NCI-H187 (cell line): ENCODE measurements around the gene CCDC154.

ENCODE experiments used
- DNase-seq, 2 experiments: peaks; one replicate each; lab custom pipeline; 2025; lab: John Stamatoyannopoulos, UW

The CCDC154 gene

DNA sequence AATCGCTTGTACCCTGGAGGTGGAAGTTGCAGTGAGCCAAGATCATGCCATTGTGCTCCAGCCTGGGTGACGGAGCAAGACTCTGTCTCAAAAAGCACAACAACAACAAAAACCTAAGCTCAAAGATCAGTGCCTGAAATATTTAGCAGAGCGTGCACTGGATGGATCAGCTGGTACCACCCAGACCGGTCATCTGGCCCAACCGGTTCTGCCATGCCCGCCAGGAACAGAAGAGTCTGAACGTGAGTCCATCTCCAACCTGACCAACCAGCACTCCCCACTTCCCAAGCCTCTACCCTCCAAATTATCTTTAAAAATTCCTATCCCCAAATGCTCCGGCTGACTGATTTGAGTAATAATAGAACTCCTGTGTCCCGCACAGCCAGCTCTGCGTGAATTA, 22.3 kb downstream of the CCDC154 start:
- no peak for DNase-seq

DNA sequence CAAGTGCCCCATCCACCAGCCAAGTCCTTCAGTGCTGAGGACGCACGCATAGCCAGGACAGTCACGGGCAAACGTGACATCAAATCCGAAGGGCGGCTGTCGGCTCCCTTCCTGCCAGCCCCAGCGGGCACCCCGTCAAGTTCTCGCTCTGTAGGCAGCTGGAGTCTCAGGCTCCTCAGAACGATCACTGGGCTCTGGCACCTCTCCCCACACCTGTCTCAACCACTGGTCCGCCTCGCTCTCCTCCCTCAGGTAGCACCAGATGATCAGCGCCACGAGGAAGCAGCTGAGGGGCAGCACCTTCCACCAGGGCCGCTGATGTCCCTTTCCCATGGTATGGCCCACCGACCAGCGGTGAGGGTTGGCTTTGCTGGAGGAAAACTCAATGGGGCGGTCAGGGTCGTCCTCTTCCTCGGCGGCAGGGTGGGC, 24.2 kb downstream of the CCDC154 start:
- no peak for DNase-seq

DNA sequence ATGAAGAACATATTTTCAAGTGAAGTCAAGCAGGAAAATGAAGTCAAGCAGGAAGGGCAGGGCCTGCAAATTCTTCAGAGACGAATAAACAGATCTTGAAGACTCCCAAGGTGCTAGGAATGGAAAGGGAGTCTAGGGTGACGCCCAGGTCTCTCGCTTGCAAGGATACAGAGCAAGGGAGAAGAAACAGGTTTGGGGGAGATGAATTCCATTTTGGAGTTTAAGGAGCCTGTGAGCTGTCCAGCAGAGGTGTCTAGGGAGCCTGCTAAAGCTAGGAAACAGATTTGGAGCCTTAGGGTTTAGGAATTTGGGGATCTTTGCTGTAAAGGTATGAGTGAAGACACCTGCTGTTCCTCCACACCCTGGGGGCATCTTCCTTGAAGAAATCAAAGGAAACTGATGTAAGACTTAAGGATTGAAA, 27.8 kb downstream of the CCDC154 start:
- DNase-seq = no peak

DNA sequence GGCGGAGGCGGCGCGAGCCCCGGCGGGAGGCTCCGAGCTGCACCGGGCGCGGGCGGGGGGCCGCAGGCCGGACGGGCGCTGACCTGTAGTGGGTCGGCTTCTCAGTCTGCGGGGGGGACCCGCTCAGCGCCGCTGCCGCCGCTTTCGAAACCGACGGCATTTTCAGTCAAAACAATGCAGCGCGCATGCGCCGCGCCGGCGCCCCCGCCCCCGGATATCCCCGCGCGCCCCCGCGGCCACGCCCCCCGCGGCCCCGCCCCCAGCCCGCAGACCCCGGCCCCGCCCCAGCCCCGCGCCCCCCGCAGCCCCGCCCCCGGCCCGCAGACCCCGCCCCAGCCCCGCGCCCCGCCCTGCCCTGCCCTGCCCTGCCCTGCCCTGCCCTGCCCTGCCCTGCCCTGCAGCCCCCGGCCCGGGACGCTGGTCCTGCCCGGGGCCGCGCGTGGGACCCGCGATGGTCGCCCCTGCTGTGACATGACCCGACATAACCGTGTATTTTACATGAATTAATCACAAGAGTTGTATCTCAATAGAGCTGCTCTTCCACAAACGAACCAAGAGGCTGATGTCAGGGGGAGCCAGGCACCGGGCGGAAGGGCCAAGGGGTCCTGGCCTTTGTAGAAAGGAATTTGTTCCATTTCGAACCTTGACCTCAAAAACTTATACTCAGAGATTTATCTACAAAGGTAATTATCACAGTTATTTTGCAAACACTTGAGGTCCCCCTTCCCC, 29.7 kb downstream of the CCDC154 start, which contains the start of gene UNKL:
Gene UNKL, minus strand, starts transcription at position 173 of the 729 bp plus-strand sequence. Its CDS starts 13 bp downstream, at position 160.
- DNase-seq = peak in 1 of 2 experiments; percentile 54

DNA sequence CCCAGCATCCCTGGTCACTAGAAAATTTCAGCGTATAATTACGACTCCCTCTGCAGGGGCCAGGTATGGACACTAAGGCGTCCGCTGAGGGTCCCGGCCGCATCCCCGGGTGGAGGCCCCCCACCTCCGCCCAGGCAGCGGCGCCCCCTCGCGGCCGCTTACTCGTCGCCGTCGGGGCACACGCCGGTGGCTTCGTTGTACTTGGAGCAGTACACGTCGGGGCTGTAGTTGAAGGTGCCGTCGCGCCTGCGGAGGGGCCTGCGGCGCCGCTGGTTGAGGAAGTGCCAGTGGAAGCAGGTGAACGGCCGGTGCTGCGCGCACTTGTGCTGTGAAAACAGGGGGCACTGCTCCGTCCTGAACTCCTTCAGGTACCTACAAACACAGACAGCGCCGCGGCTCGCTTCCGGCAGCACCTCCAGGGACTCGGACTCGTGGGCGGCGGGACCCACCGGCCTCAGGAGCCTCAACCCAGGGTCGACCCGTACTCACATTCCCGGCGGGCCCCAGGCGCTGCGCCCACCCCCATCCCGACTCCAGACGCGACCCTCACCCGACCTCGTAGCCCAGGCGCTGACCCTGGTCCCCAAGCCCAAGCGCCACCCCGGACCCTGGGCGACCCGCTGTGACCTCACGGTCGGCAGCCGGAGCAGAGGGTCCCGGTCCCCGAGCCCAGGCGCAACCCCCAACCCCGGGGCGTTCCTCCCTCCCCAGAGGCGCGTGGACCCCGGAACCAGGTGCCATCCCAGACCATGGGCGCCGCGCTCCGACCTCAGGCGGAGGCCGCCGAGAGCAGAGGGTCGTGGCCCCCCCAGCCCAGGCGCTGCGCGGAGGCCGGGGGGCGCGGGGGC, 30.4 kb downstream of the CCDC154 start:
- peak; percentile 19 to 30 for DNase-seq

DNA sequence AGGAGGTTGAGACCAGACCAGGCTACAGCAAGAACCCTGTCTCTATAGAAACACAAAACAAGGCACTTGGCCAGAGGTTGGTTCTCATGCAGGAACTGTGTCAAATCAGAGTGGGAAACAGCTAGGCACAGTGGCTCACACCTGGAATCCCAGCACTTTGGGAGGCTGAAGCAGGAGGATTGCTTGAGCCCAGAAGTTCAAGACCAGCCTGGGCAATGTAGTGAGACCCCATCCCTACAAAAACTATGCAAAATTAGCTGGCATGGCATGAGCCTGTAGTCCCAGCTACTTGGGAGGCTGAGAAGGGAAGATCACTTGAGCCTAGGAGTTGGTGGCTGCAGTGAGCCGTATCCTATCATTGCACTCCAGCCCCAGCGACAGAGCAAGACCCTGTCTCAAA, 31.5 kb downstream of the CCDC154 start:
- no peak for DNase-seq

DNA sequence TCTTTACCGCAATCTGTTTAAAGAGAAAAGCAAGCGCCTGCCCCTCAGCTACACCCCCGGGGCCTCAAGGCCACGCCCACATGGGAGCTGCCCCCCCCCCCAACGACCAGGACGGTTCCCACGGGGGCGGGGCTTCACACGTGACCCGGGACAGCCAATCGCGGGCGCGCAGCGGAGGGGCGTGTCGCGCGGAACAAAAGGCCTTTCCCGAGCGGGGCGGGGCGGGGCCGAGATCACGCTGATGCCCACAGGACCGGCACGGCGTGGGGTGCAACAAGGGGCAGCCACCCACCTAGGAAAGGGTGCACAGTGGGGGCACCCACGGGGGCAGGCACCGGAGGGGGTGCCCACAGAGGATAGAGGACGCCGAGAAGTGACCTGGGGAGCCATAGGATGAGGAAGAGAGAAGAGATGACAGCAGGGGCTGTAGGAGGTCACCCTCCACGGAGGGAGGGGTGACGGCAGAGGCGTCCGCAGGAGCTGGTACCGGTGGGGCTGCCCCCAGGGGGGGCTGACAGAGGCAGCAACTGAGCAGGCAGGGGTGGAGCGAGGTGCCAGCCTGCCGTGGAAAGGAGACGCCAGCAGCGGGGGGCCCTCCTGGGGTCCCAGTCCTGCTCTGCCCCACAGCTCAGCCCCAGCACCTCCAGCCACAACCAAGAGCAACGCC, 36.1 kb downstream of the CCDC154 start:
- peak; percentile 89 to 92 for DNase-seq

DNA sequence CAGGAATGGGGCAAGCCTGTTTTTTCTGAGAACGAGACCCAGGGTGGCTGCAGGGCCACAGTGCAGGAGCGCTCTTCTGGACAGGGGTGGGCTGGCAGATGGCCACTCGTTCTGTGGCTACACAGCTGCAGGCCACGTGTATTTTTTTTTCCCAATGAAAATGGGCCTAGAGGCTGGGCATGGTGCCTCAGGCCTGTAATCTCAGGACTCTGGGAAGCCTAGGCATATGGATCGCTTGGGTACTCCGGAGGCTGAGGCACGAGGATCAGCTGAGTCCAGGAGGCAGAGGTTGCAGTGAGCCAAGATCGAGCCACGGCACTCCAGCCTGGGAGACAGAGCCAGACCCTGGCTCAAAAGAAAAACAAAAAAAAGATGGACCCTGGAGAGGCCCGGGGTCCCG, 36.6 kb downstream of the CCDC154 start:
- DNase-seq = no peak

DNA sequence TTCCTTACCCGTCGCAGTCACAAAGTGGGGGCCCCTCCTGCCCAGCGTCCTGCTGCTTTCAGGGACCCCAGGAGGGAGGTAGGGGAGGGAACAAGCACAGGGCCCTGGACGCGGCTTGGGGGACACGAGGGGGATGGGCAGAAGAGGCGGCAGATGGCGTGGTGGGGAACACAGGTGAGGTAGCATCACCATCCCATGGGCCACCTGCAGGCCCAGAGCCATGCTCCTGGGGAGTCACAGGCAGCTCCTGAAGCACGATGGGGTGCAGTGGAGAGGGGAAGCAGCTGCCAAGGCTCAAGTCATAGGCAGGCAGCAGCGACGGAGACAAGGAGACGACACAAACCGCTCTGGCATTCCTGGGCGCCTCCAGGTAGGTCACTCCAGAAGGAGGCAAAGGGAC, 40.6 kb downstream of the CCDC154 start:
- DNase-seq = no peak

DNA sequence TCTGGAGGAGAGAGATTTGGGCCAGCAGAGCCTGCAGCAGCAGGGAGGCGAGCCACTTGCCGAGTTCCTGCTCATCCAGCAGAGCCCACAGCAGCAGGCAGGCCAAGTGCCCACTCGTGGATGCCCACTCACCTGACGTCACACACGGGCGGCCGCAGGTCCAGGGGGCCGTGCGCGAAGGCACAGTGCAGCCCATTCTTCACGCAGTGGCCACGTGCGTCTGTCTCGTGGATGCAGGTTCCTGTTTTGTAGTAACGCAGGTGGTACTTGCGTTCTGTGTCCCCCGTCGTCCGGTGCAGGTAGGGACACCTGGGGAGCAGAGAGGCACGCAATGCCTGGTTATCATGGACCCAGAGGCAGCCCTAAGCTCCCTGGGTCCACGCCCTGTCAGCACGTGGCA, 41.3 kb downstream of the CCDC154 start:
- DNase-seq = no peak

DNA sequence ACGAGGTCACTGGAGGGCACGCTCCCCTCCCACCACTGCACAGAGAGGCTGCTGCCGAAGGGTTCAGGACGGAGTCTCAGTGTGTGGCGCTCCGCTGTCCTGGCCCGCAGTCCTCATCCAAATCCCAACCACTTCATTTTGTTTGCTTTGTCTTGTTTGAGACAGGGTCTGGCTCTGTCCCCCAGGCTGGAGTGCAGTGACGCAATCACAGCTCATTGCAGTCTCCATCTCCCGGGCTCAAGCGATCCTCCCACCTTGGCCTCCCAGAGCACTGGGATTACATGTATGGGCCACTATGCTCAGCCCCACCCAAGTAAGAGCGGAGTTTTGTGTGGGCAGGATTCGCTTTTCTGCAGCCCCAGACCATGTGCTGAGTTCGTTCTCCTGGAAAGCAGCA, 42.6 kb downstream of the CCDC154 start:
- no peak for DNase-seq

DNA sequence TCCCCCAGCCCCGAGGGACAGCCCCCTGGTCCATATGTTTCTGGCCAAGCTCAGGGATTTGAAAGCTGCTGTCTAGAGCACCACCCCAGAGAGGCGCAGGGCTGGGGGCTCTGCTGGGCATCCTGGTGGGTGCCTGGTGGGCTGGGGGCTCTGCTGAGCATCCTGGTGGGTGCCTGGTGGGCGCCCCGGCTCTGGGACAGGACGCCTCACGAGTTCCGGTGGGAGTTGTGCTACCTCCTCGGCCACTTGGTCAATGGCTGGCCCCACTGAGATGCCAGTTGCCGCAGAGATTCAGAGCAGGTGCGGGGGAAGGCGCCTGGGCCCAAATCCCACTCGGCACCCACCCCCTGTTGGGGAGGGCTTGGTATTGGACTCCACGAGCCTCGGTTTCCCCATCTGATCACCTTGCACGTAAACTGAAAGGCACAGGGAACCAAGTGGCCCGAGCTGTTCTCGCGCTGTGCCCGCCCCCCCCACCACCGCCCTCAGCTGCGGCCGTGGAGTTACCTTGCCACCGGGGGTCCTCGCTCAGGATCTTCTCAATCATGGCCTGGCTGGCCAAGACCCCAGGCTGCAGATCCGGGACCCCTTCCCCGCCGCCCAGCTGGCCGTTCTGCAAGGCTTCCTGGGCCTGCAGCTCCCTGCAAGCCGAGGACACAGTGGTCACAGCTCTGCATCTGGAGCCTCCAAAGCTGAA, 43.1 kb downstream of the CCDC154 start:
- DNase-seq = no peak

DNA sequence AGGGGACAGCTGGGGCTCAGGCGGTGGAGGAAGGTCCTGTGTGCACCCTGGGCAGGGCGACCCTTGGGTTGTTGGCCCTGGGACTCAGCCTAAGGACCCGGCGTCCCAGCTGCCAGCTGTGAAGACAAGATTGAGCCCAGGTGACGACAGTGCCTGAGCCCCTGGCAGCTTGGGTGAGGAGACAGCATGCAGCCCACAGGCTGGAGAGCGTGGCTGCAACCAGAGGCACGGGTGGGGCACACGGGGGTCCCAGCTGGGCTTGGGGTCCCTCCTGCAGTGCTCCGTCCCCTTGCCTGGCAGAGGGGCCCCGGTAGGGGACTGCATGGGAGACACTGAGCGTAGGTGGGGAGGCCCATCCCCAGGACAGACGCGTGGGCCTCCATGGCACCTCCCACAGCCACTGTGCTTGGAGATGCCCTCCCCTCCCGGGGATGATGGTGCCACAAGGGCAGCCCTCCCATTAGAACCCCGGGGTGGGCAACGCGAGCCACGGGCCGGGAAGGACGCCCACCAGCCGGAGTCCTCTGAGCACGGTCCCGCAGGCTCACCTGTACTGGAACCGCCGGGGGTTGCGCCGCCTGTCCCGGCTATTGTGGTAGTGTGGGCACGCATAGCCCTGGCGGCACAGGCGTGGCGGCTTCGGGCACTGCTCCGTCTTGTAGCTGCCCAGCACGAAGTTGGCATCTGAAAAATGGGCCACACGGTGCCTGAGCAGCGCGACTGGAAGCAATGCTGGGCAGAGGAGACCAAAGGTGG, 45.4 kb downstream of the CCDC154 start:
- no peak for DNase-seq

DNA sequence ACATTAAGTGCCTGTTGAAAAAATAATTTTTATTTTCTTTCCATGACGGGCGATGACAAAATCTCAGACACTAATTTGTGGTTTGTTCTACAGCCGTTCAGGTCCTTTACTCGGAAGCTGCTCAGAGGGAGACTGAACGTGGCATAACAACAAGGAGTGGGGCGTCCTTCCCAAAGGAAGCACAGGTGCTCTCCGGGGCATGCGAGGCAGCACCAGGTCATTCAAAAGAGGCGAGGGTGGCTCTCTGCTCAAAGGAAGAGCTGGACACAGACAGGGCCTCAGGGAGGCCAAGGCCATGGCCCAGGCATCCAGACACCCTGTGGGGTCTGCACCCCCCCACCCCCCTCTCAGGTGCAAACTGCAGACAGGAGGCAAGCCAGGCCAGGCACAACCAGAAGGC, 46.0 kb downstream of the CCDC154 start:
- DNase-seq = no peak

DNA sequence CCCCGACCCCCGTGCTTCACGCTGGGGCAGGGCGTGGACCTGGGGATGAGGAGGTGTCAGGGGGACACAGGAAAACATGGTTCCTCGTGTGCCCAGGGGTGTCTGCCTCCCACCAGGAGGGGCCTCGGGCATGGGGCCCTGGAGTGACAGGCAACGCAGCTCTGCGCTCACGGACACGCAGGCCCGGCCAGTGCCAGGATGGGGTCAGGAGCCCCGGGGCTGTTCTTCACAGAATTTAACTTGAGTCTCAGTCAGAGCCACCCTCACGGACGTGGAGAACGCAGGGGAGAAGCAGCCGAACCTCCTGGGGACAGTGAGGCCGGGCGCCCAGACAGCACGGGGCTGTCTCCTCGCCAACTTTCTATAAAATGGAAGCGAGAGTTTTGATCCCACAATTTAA, 46.6 kb downstream of the CCDC154 start:
- DNase-seq = no peak

DNA sequence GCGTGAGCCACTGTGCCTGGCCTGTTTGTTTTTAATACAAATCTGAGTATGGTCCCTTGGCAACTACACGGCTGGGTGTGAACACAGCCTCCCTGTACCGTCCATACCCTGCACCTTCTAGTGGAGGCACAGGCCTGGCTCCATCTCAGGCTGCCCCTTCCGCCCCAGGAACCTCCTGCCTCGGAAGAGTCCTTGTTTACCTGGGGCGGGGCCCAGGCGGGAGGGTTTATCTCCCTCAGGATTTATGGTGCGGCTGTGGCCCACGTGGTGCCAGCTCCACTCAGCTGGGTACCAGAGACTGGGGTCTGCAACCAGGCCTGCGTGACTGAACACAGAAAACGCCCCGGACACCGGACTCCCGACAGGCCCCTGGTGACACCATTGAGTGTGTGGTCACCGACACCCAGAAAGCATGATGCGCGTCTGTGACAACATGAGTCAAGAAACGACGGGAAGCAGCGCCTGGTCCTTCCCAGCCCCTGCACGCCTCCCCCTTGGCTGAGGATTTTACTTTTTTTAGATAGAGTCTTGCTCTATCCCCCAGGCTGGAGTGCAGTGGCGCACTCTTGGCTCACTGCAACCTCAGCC, 48.8 kb downstream of the CCDC154 start:
- DNase-seq = no peak

DNA sequence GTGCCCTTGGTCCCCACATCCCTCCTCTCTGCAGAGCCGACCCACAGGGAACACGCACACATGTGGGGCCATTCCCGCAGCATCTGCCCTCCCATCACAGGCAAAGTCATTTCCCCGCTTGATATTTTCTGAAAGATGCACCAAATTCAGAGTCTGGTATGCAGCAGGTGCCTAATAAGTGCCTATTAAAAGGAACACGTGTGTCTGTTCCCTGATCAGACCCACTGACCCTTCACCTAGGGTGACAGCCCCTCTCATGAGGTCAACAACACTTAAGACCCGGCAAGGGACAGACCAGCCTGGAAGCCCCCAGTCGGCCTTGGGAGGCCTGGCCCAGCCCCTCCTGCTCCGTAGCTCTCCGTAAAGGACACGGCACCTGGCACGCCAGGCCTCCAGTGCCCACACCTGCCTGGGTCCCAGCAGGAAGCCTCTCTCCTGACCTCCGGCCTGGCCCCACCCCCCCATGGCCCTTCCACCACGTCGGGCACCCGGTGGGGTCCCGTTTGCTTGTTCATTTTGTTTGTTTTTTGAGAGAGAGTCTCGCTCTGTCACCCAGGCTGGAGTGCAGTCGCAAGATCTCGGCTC, 49.9 kb downstream of the CCDC154 start:
- DNase-seq = no peak

DNA sequence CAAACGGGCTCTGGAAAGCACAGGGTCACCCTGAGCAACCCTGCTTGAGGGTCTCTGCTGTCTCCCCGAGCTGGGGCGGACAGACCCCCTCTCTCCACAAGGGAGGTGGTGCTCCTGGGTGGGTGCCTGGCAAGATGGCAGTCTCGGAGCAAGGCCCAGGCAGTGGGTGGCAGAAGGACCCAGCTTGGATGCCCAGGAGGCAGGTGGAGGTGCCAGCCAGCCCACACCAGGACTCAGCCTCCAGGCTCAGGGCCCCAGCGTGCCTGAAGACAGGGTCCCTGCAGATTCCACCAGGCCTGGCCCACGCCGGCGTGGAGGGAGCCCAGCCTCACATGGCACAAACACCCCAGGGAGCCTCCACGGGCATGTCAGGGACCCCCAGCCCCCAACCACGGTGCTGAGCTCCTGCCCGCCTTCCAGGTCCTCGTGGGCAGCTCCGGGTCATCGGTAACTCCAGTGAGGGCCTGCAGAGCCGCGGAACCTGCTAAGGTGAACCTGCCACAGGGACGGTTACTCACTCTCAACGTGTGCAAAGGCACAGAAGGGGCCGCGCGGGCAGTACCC, 50.7 kb downstream of the CCDC154 start:
- no peak for DNase-seq

DNA sequence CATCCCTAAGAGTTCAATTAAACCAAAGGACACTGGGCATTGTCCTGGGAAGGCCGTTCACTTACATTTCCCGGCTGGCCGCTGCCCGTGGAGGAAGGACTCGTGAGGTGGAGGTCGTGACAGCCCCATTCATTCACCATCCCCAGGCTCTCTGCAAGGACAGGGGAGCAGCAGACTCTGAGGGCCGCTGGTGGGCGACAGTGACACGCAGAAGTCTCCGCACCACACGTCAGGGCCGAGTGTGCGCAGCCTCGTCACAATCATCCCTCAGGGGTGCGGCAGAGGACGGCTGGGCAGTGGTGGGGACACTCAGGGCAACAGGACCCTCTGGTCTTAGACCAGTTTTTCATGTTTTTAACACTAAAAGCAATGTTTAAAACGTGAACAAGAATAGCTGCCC, 51.5 kb downstream of the CCDC154 start:
- no peak for DNase-seq

DNA sequence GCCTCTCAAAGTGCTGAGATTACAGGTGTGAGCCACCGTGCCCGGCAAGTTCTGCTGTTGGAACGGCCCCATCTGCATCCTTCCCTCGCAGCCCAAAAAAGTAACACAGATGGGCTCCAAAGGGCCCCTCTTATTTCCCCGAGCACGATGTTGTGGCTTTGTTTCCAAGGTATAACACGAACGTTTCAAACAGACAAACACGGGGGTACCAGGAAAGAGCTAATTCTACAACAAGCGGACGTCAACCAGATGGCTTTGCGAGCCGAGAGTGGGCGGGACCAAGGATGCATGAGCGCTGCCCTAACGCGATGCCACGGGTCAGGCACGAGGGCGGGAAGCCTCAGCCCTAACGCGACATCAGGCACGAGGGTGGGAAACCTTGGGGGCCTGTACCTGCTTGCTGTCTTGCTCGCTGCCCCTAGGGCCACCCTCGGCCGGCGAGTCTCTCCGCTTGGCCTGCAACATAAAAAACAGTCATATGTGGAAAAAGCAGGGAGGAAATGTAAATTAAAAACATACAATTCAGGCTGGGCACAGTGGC, 54.0 kb downstream of the CCDC154 start:
- DNase-seq = no peak
